ENCODE results near the gene LRRN4. TPM values are rescaled to one million over a fixed set of nuclear protein-coding genes. Genes with fewer than 3 reads are reported as not detected.

The LRRN4 gene
- total RNA-seq, 1 donor from 2014 or later = 5.6 TPM

GRCh38 chr20:6040958-6041807, 12.7 kb downstream of the LRRN4 start:
- H3K27ac Mint-ChIP-seq = no peak overlapping the region
- H3K36me3 Mint-ChIP-seq (ENCODE audit: insufficient read depth) = peaks cover 27% of the 10 kb centered on the region
- H3K4me1 Mint-ChIP-seq (ENCODE audit: low read depth) = no peaks in the 10 kb centered on the region
- no peaks in the 10 kb centered on the region for H3K9me3 Mint-ChIP-seq (ENCODE audit: low read depth)
- H3K4me3 Mint-ChIP-seq (ENCODE audit: low read depth) = no peak overlapping the region
- DNase-seq (ENCODE audit: low spot score, unreplicated experiment) = no peak
- TF ChIP-seq CTCF (IDR thresholded peaks at IDR 0.05; ENCODE audit: unreplicated experiment) = no peak
- no peaks in the 10 kb centered on the region for H3K27me3 Mint-ChIP-seq

- peaks cover 27% of the 10 kb centered on the region for H3K36me3 Mint-ChIP-seq (ENCODE audit: insufficient read depth)
- H3K27me3 Mint-ChIP-seq = no peaks in the 10 kb centered on the region
- no peaks in the 10 kb centered on the region for H3K4me1 Mint-ChIP-seq (ENCODE audit: low read depth)
- DNase-seq (ENCODE audit: low spot score, unreplicated experiment) = no peak
- H3K4me3 Mint-ChIP-seq (ENCODE audit: low read depth) = no peak overlapping the region
- TF ChIP-seq CTCF (IDR thresholded peaks at IDR 0.05; ENCODE audit: unreplicated experiment) = no peak
- no peak overlapping the region for H3K27ac Mint-ChIP-seq
- no peaks in the 10 kb centered on the region for H3K9me3 Mint-ChIP-seq (ENCODE audit: low read depth)
These were observed 13.3 kb downstream of the LRRN4 start for GRCh38 chr20:6040540-6040939.

GRCh38 chr20:6039766-6040165, 14.1 kb downstream of the LRRN4 start:
- Mint-ChIP-seq H3K27ac (no peak overlapping the region), H3K27me3 (no peaks in the 10 kb centered on the region)

GRCh38 chr20:6038256-6038655, 15.6 kb downstream of the LRRN4 start:
- no peak for TF ChIP-seq CTCF (IDR thresholded peaks at IDR 0.05; ENCODE audit: unreplicated experiment)
- Mint-ChIP-seq H3K27me3 (no peaks in the 10 kb centered on the region), H3K36me3 (ENCODE audit: insufficient read depth) (peaks cover 34% of the 10 kb centered on the region), H3K9me3 (ENCODE audit: low read depth) (no peaks in the 10 kb centered on the region), H3K4me1 (ENCODE audit: low read depth) (peaks cover 10% of the 10 kb centered on the region), H3K4me3 (ENCODE audit: low read depth) (no peak overlapping the region), H3K27ac (peak overlapping the region; percentile 39)
- no peak for DNase-seq (ENCODE audit: low spot score, unreplicated experiment)

More at GRCh38 chr20:6039766-6040165, 14.1 kb downstream of the LRRN4 start:
- no peaks in the 10 kb centered on the region for H3K4me1 Mint-ChIP-seq (ENCODE audit: low read depth)
- H3K9me3 Mint-ChIP-seq (ENCODE audit: low read depth) = no peaks in the 10 kb centered on the region
- DNase-seq (ENCODE audit: low spot score, unreplicated experiment) = no peak
- no peak for TF ChIP-seq CTCF (IDR thresholded peaks at IDR 0.05; ENCODE audit: unreplicated experiment)
- no peak overlapping the region for H3K4me3 Mint-ChIP-seq (ENCODE audit: low read depth)
- peaks cover 29% of the 10 kb centered on the region for H3K36me3 Mint-ChIP-seq (ENCODE audit: insufficient read depth)

GRCh38 chr20:6037082-6037481, 16.8 kb downstream of the LRRN4 start:
- DNase-seq (ENCODE audit: low spot score, unreplicated experiment) = no peak
- Mint-ChIP-seq H3K27ac (no peak overlapping the region), H3K4me1 (ENCODE audit: low read depth) (peaks cover 10% of the 10 kb centered on the region), H3K4me3 (ENCODE audit: low read depth) (no peak overlapping the region), H3K36me3 (ENCODE audit: insufficient read depth) (peaks cover 29% of the 10 kb centered on the region), H3K27me3 (no peaks in the 10 kb centered on the region), H3K9me3 (ENCODE audit: low read depth) (no peaks in the 10 kb centered on the region)
- TF ChIP-seq CTCF (IDR thresholded peaks at IDR 0.05; ENCODE audit: unreplicated experiment) = no peak
